Mesenchymal stem cell (in vitro differentiated cells and primary cell): Measurements from ENCODE around the gene TPPP.

Experiments used
- DNase-seq: peaks from one replicate; pipeline ENCODE4 v3.0.0-alpha.2; 2013
- H2AFZ ChIP-seq: one replicate; pipeline ENCODE4 v1.6.1; 2013; ENCODE audit warnings: low read depth, mild to moderate bottlenecking, control low read depth, inconsistent platforms, low read length, moderate library complexity
- H2AK5ac ChIP-seq: 2 replicates; pipeline ENCODE4 v1.6.1; 2013; ENCODE audit warnings: low read length, moderate library complexity, mild to moderate bottlenecking, inconsistent platforms; ENCODE audit not compliant: severe bottlenecking
- H2BK120ac ChIP-seq: one replicate; pipeline ENCODE4 v1.6.1; 2013; ENCODE audit warnings: low read depth, mild to moderate bottlenecking, inconsistent platforms, low read length, moderate library complexity
- H2BK12ac ChIP-seq, 2 experiments: one replicate each; pipeline ENCODE4 v1.6.1; 2013; ENCODE audit warnings: inconsistent platforms in 2 of 2, low read length in 2 of 2, mild to moderate bottlenecking in 2 of 2, moderate library complexity in 2 of 2, control low read depth in 1 of 2
- H2BK15ac ChIP-seq: one replicate; pipeline ENCODE4 v1.6.1; 2013; ENCODE audit warnings: mild to moderate bottlenecking, low read depth, inconsistent platforms; ENCODE audit not compliant: poor library complexity, severe bottlenecking
- H2BK5ac ChIP-seq: 2 replicates; pipeline ENCODE4 v1.6.1; 2013; ENCODE audit warnings: low read depth, mild to moderate bottlenecking, low read length, control low read depth, inconsistent platforms; ENCODE audit not compliant: poor library complexity, severe bottlenecking
- H3K14ac ChIP-seq, 2 experiments: one replicate each; pipeline ENCODE4 v1.6.1; 2013; ENCODE audit warnings: inconsistent platforms in 2 of 2, low read length in 2 of 2, control low read depth in 1 of 2, mild to moderate bottlenecking in 1 of 2, moderate library complexity in 1 of 2
- H3K18ac ChIP-seq, 2 experiments: one replicate each; pipeline ENCODE4 v1.6.1; 2013; ENCODE audit warnings: inconsistent platforms in 2 of 2, low read length in 2 of 2, control low read depth in 1 of 2, low read depth in 1 of 2, mild to moderate bottlenecking in 1 of 2
- H3K23ac ChIP-seq, 2 experiments: one replicate each; pipeline ENCODE4 v1.6.1; 2013; ENCODE audit warnings: inconsistent platforms in 2 of 2, low read length in 2 of 2, mild to moderate bottlenecking in 2 of 2, moderate library complexity in 2 of 2, control low read depth in 1 of 2
- H3K27ac ChIP-seq: 2 replicates; pipeline ENCODE4 v1.5.1; 2013; ENCODE audit warnings: mild to moderate bottlenecking, moderate library complexity, low read length, control low read depth, inconsistent platforms; ENCODE audit not compliant: poor library complexity, severe bottlenecking
- H3K27me3 ChIP-seq, 2 experiments: 2 replicates each; pipeline versions ENCODE4 v1.6.1 to v1.7.0; 2013; ENCODE audit warnings: low read length in 2 of 2, mild to moderate bottlenecking in 2 of 2, moderate library complexity in 2 of 2, control low read depth in 1 of 2, inconsistent platforms in 1 of 2; ENCODE audit not compliant: control insufficient read depth in 1 of 2, insufficient read depth in 1 of 2
- H3K36me3 ChIP-seq, 2 experiments: 2 replicates each; pipeline versions ENCODE4 v1.6.1 to v1.7.0; 2013; ENCODE audit warnings: low read length in 2 of 2, control low read depth in 1 of 2, inconsistent platforms in 1 of 2, low read depth in 1 of 2, mild to moderate bottlenecking in 1 of 2; ENCODE audit not compliant: insufficient read depth in 2 of 2, control insufficient read depth in 1 of 2
- H3K4ac ChIP-seq, 2 experiments: one replicate each; pipeline ENCODE4 v1.6.1; 2013; ENCODE audit warnings: inconsistent platforms in 2 of 2, low read length in 2 of 2, mild to moderate bottlenecking in 2 of 2, moderate library complexity in 2 of 2, control low read depth in 1 of 2, low read depth in 1 of 2
- H3K4me1 ChIP-seq: 2 replicates; pipeline ENCODE4 v1.6.1; 2013; ENCODE audit warnings: low read depth, low read length, control low read depth; ENCODE audit not compliant: control insufficient read depth, insufficient read depth
- H3K4me2 ChIP-seq: 2 replicates; pipeline ENCODE4 v1.6.1; 2013; ENCODE audit warnings: low read length, mild to moderate bottlenecking, inconsistent platforms; ENCODE audit not compliant: poor library complexity, severe bottlenecking
- H3K4me3 ChIP-seq, 2 experiments: 2 replicates each; pipeline versions ENCODE4 v1.5.1 to v1.7.0; 2013; ENCODE audit warnings: low read length in 2 of 2, mild to moderate bottlenecking in 2 of 2, control low read depth in 1 of 2, low read depth in 1 of 2; ENCODE audit not compliant: insufficient read depth in 1 of 2
- H3K79me1 ChIP-seq: replicated peaks from 2 replicates; pipeline ENCODE4 v1.6.1; 2013; ENCODE audit warnings: mild to moderate bottlenecking, control low read depth, low read length, inconsistent platforms; ENCODE audit not compliant: poor library complexity, severe bottlenecking
- H3K9ac ChIP-seq: 2 replicates; pipeline ENCODE4 v1.7.0; 2013; ENCODE audit warnings: mild to moderate bottlenecking, low read length, moderate library complexity
- H3K9me3 ChIP-seq: 2 replicates; pipeline ENCODE4 v1.7.0; 2013; ENCODE audit warnings: mild to moderate bottlenecking, low read length; ENCODE audit not compliant: control insufficient read depth
- H4K8ac ChIP-seq: one replicate; pipeline ENCODE4 v1.6.1; 2013; ENCODE audit warnings: inconsistent platforms, mild to moderate bottlenecking, low read length, moderate library complexity
- H4K91ac ChIP-seq: one replicate; pipeline ENCODE4 v1.6.1; 2013; ENCODE audit warnings: mild to moderate bottlenecking, low read length, inconsistent platforms
- WGBS: methylation state at CpG from one replicate; pipeline ENCODE4 v1.1.7; 2013; ENCODE audit warnings: mixed read lengths; 5-methylcytosine and 5-hydroxymethylcytosine counted together

Gene TPPP

DNA sequence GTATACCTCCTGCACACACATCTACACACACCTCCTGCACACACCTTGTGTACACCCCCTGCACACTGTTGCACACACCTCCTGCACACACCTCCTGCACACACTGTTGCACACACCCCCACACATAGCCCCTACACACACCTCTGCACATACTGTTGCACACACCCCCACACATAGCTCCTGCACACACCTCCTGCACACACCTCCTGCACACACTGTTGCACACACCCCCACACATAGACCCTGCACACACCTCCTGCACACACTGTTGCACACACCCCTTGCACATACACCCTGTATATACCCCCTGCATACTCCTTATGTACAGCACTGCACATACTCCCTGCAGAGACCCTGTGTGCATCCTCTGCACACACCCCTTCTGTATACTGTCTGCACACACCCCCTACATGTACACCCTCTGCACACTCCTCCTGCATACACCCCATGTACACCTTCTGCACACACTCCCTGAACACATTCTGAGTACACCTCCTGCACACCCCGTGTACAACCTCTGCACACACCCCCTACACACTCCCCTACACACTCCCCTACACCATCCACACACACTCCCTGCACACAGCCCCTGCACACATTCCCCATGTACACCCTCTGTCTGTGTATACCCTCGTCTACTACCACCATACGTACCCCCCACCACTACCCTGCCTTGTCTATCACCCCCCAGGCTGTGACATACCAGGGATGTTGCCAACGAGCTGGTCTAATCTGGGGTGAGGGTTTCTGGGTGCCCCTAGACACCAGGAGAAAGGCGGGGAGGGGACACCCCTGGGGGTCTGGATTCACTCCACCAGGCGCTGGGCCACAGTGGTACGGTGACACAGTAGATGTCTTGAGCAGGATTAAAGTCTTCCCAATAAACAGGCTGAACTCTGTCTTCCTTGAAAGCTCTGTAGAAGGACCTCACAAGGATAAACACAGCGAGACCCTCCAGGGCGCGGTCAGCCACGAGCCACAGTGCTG, 82.1 kb downstream of the TPPP start:
- H3K18ac ChIP-seq = no peak overlapping the region
- H2BK15ac ChIP-seq = no peak overlapping the region
- no peaks in the 10 kb centered on the region for H3K9me3 ChIP-seq
- no peak overlapping the region for H3K23ac ChIP-seq
- H2AFZ ChIP-seq = no peak overlapping the region
- no peak overlapping the region for H2AK5ac ChIP-seq
- H3K4ac ChIP-seq = no peak overlapping the region
- H3K14ac ChIP-seq = no peak overlapping the region
- 40% methylated on average over 10 of the region's 11 CpGs for WGBS
- peaks cover 0 to 24% of the 10 kb centered on the region in 2 experiments for H3K27me3 ChIP-seq
- H4K8ac ChIP-seq = no peak overlapping the region
- H2BK12ac ChIP-seq = no peak overlapping the region
- H3K27ac ChIP-seq = no peak overlapping the region
- no peak overlapping the region for H2BK5ac ChIP-seq
- H4K91ac ChIP-seq = no peak overlapping the region
- no peak for DNase-seq
- peaks cover 18% of the 10 kb centered on the region for H3K4me1 ChIP-seq
- H3K9ac ChIP-seq = peak overlapping the region; percentile 67
- H3K4me2 ChIP-seq = peak overlapping the region; percentile 82
- no peaks in the 10 kb centered on the region for H3K36me3 ChIP-seq
- no peak overlapping the region for H2BK120ac ChIP-seq
- H3K4me3 ChIP-seq = peak overlapping the region in 1 of 2 experiments; percentile 83
- H3K79me1 ChIP-seq = peaks cover 11% of the 10 kb centered on the region

GRCh38 chr5:610011-610743, 83.0 kb downstream of the TPPP start:
- Histone ChIP-seq H4K91ac (no peak overlapping the region), H3K14ac (no peak overlapping the region), H3K27ac (no peak overlapping the region), H2BK15ac (no peak overlapping the region), H3K4me1 (peaks cover 18% of the 10 kb centered on the region), H2AK5ac (no peak overlapping the region), H3K23ac (no peak overlapping the region), H3K18ac (no peak overlapping the region), H3K79me1 (peaks cover 11% of the 10 kb centered on the region), H2AFZ (no peak overlapping the region), H3K9me3 (no peaks in the 10 kb centered on the region), H4K8ac (no peak overlapping the region), H3K27me3 (peaks cover 0 to 25% of the 10 kb centered on the region in 2 experiments), H3K4me3 (no peak overlapping the region), H2BK5ac (no peak overlapping the region), H3K36me3 (no peaks in the 10 kb centered on the region), H3K4ac (no peak overlapping the region), H2BK12ac (no peak overlapping the region), H3K4me2 (no peak overlapping the region), H3K9ac (no peak overlapping the region), H2BK120ac (no peak overlapping the region)
- DNase-seq = no peak
- 87% methylated on average over 9 of the region's 9 CpGs for WGBS
